Neural progenitor cell (in vitro differentiated cells): ENCODE data around the gene PRSS22. TPM values are rescaled to one million over a fixed set of nuclear protein-coding genes. Genes with fewer than 3 reads are reported as not detected.

ENCODE experiments used
- DNase-seq: peaks from one replicate; pipeline ENCODE4 v3.0.0-alpha.2; 2016; ENCODE audit warnings: low spot score
- H2AFZ ChIP-seq: fragments of 200-600 bp; sonication (generic); replicated peaks from 2 replicates; pipeline ENCODE4 v1.6.1; 2016; ENCODE audit warnings: antibody characterized with exemption
- H3F3A ChIP-seq: fragments of 200-600 bp; sonication (generic); 2 replicates; pipeline ENCODE4 v1.6.1; 2016; ENCODE audit warnings: antibody characterized with exemption, low read depth
- H3K27ac ChIP-seq: fragments of 200-600 bp; sonication (generic); 2 replicates; pipeline ENCODE4 v1.5.1; 2016; ENCODE audit warnings: mild to moderate bottlenecking
- H3K27me3 ChIP-seq: fragments of 200-600 bp; sonication (generic); 2 replicates; pipeline ENCODE4 v1.6.1; 2016; ENCODE audit warnings: mild to moderate bottlenecking, moderate library complexity
- H3K36me3 ChIP-seq: fragments of 200-600 bp; sonication (generic); 2 replicates; pipeline ENCODE4 v1.5.1; 2016
- H3K4me1 ChIP-seq: fragments of 200-600 bp; sonication (generic); 2 replicates; pipeline ENCODE4 v1.6.1; 2016; ENCODE audit warnings: mixed run types
- H3K4me2 ChIP-seq: fragments of 200-600 bp; sonication (generic); 2 replicates; pipeline ENCODE4 v1.6.1; 2016
- H3K4me3 ChIP-seq: fragments of 200-600 bp; sonication (generic); 2 replicates; pipeline ENCODE4 v1.5.1; 2016
- H3K79me2 ChIP-seq: fragments of 200-600 bp; sonication (generic); 2 replicates; pipeline ENCODE4 v1.6.1; 2016; ENCODE audit warnings: low read depth
- H3K9ac ChIP-seq: fragments of 200-600 bp; sonication (generic); 2 replicates; pipeline ENCODE4 v1.6.1; 2016
- H3K9me3 ChIP-seq: fragments of 200-600 bp; sonication (generic); 2 replicates; pipeline ENCODE4 v1.5.1; 2016; ENCODE audit warnings: low read depth
- H4K20me1 ChIP-seq: fragments of 200-600 bp; sonication (generic); 2 replicates; pipeline ENCODE4 v1.6.1; 2016; ENCODE audit warnings: low read depth
- H3K27ac Mint-ChIP-seq: 3 replicates; pipeline ENCODE4 v1.8.0; 2021; ENCODE audit warnings: mixed read lengths
- H3K27me3 Mint-ChIP-seq: 2 replicates; pipeline ENCODE4 v1.8.0; 2022; ENCODE audit warnings: low read depth, mild to moderate bottlenecking, inconsistent platforms, moderate library complexity, mixed read lengths; ENCODE audit not compliant: insufficient read depth
- H3K36me3 Mint-ChIP-seq: 3 replicates; pipeline ENCODE4 v1.8.0; 2021; ENCODE audit warnings: mixed read lengths
- H3K4me1 Mint-ChIP-seq: 3 replicates; pipeline ENCODE4 v1.8.0; 2021; ENCODE audit warnings: mixed read lengths
- H3K4me3 Mint-ChIP-seq: 3 replicates; pipeline ENCODE4 v1.8.0; 2021; ENCODE audit warnings: mild to moderate bottlenecking, moderate library complexity, mixed read lengths
- H3K9me3 Mint-ChIP-seq: 3 replicates; pipeline ENCODE4 v1.8.0; 2020; ENCODE audit warnings: mixed read lengths
- EZH2 ChIP-seq: fragments of 200-600 bp; sonication (generic); IDR thresholded peaks from 2 replicates; pipeline ENCODE4 v1.6.1; 2017; ENCODE audit warnings: antibody characterized with exemption, mild to moderate bottlenecking, moderate library complexity
- EZH2phosphoT487 ChIP-seq: fragments of 200-600 bp; sonication (generic); IDR thresholded peaks from 2 replicates; pipeline ENCODE4 v1.6.1; 2017; ENCODE audit warnings: antibody characterized with exemption
- total RNA-seq: library from RNA; depleted of rRNA; stranded (reverse); fragments of >200 nt; gene quantifications from 2 replicates; pipeline ENCODE4 v1.2.3, GENCODE V29; 2015; ENCODE audit warnings: low replicate concordance
- TF ChIP-seq, protein P1 (sequence below): fragments of 200-600 bp; sonication (generic); IDR thresholded peaks from 2 replicates; pipeline ENCODE4 v1.5.1; 2017; ENCODE audit warnings: antibody characterized with exemption, mild to moderate bottlenecking

PRSS22 gene
- total RNA-seq, 1 donor from 2014 or later: not detected

DNA sequence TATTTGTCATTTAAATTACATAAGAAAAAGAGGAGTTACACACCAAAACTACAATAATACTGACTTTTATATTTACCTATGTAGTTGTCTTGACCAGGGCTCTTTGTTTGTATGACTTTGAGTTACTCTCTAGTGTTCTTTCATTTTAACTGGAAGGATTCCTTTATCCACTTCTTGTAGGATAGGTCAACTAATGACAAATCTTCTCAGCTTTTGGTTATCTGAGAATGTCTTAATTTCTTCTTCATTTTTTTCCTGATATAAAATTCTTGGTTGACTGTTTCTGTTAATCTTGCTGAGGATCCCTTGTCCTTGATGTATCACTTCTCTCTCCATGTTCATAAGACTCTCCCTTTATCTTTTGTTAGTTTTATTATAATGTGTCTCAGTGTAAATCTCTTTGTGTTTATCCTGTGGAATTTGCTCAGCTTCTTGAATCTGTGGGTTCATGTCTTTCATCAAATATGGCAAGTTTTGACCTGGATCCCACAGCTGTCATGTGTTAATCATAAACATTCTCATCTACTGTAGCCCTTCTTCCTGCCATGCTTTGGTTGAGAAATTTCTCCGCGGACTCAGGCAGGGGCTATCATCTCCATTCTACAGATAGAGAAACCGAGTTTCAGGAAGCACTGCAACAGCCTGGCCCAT lies 54.3 kb downstream of the PRSS22 start:
- no peak for TF ChIP-seq EZH2
- TF ChIP-seq, protein P1, sequence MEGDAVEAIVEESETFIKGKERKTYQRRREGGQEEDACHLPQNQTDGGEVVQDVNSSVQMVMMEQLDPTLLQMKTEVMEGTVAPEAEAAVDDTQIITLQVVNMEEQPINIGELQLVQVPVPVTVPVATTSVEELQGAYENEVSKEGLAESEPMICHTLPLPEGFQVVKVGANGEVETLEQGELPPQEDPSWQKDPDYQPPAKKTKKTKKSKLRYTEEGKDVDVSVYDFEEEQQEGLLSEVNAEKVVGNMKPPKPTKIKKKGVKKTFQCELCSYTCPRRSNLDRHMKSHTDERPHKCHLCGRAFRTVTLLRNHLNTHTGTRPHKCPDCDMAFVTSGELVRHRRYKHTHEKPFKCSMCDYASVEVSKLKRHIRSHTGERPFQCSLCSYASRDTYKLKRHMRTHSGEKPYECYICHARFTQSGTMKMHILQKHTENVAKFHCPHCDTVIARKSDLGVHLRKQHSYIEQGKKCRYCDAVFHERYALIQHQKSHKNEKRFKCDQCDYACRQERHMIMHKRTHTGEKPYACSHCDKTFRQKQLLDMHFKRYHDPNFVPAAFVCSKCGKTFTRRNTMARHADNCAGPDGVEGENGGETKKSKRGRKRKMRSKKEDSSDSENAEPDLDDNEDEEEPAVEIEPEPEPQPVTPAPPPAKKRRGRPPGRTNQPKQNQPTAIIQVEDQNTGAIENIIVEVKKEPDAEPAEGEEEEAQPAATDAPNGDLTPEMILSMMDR: no peak
- no peak for TF ChIP-seq EZH2phosphoT487
- Histone ChIP-seq H3K9me3 (no peaks in the 10 kb centered on the region), H3K36me3 (no peaks in the 10 kb centered on the region), H4K20me1 (no peaks in the 10 kb centered on the region), H3K27me3 (no peaks in the 10 kb centered on the region), H3K9ac (no peak overlapping the region), H3K4me2 (no peak overlapping the region), H3K4me1 (no peaks in the 10 kb centered on the region), H3F3A (no peaks in the 10 kb centered on the region), H3K79me2 (no peaks in the 10 kb centered on the region), H3K27ac (no peak overlapping the region), H2AFZ (no peak overlapping the region), H3K4me3 (no peak overlapping the region)
- DNase-seq: no peak
- peaks cover 31% of the 10 kb centered on the region for H3K9me3 Mint-ChIP-seq
- no peaks in the 10 kb centered on the region for H3K4me1 Mint-ChIP-seq
- peaks cover 2% of the 10 kb centered on the region for H3K36me3 Mint-ChIP-seq
- H3K4me3 Mint-ChIP-seq: no peak overlapping the region
- no peak overlapping the region for H3K27ac Mint-ChIP-seq
- H3K27me3 Mint-ChIP-seq: peaks cover 8% of the 10 kb centered on the region

Other genes starting within 250 kb of the PRSS22 start
- gene KCTD5, start 175.6 kb downstream of the PRSS22 start, total RNA-seq: 21.6 and 34.5 TPM in 2 replicates
- gene PRSS27, start 137.9 kb downstream of the PRSS22 start, total RNA-seq: 1.8 and 5.1 TPM in 2 replicates
- 82.3 and 119 TPM in 2 replicates for gene SRRM2, start 105.5 kb downstream of the PRSS22 start, total RNA-seq
- gene ELOB, start 80.9 kb downstream of the PRSS22 start, total RNA-seq: 210 and 402 TPM in 2 replicates
- gene PRSS33, start 70.6 kb downstream of the PRSS22 start, total RNA-seq: 0.40 and 0.73 TPM in 2 replicates
- not detected in 2 replicates for gene PRSS41, start 59.7 kb downstream of the PRSS22 start, total RNA-seq
- gene PRSS21, start 40.9 kb downstream of the PRSS22 start, total RNA-seq: not detected in 2 replicates
- not detected in 2 replicates for gene ZG16B, start 27.9 kb downstream of the PRSS22 start, total RNA-seq
- gene FLYWCH2, start 25.0 kb upstream of the PRSS22 start, total RNA-seq: 15.8 and 46.5 TPM in 2 replicates
- gene FLYWCH1, start 53.8 kb upstream of the PRSS22 start, total RNA-seq: 5.1 and 16.1 TPM in 2 replicates
- gene KREMEN2, start 106.1 kb upstream of the PRSS22 start, total RNA-seq: 0.51 and 5.6 TPM in 2 replicates
- gene PAQR4, start 111.2 kb upstream of the PRSS22 start, total RNA-seq: 3.3 and 15.4 TPM in 2 replicates
- gene PKMYT1, start 122.3 kb upstream of the PRSS22 start, total RNA-seq: 4.6 and 38.5 TPM in 2 replicates
- gene CLDN9, start 154.8 kb upstream of the PRSS22 start, total RNA-seq: not detected in 2 replicates
- 31.6 and 60.0 TPM in 2 replicates for gene CLDN6, start 160.0 kb upstream of the PRSS22 start, total RNA-seq
- gene TNFRSF12A, start 162.2 kb upstream of the PRSS22 start, total RNA-seq: 6.7 and 14.3 TPM in 2 replicates
- gene HCFC1R1, start 165.8 kb upstream of the PRSS22 start, total RNA-seq: 1.6 and 15.7 TPM in 2 replicates
- 16.6 and 28.6 TPM in 2 replicates for gene THOC6, start 165.9 kb upstream of the PRSS22 start, total RNA-seq
- 0.12 TPM in 1 of 2 replicates, not detected in the other for gene BICDL2, start 178.8 kb upstream of the PRSS22 start, total RNA-seq
- 0.58 and 0.62 TPM in 2 replicates for gene MMP25, start 188.4 kb upstream of the PRSS22 start, total RNA-seq
- 1.4 TPM in 1 of 2 replicates, not detected in the other for gene IL32, start 207.5 kb upstream of the PRSS22 start, total RNA-seq
- 5.4 and 16.2 TPM in 2 replicates for gene ZSCAN10, start 241.1 kb upstream of the PRSS22 start, total RNA-seq